ENCODE measurements around the gene ABHD2. TPM values are rescaled to one million over a fixed set of nuclear protein-coding genes. Genes with fewer than 3 reads are reported as not detected.

The ABHD2 gene
- total RNA-seq, 4 donors from 2014 or later = 19.3 to 150 (median 64.5) TPM

DNA sequence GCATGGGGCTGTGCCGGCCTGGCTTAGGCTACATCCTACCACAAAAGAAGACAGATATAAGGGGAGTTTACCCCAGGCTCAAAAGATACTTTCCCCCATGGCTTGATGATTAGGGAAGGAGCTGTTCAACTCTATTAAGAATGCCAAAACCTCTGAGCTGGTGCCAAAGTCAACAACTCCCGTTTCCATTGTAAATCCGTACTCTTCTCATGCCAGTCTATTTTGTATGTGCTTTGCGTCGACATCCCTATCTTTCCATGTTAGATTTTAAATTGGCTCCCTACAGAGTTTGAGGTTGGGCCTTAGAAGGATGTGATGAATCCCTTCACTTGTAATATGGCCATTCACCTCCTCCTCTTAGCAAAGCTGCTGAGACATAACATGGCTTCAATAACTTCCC lies 86.2 kb downstream of the ABHD2 start:
- DNase-seq = no peak

DNA sequence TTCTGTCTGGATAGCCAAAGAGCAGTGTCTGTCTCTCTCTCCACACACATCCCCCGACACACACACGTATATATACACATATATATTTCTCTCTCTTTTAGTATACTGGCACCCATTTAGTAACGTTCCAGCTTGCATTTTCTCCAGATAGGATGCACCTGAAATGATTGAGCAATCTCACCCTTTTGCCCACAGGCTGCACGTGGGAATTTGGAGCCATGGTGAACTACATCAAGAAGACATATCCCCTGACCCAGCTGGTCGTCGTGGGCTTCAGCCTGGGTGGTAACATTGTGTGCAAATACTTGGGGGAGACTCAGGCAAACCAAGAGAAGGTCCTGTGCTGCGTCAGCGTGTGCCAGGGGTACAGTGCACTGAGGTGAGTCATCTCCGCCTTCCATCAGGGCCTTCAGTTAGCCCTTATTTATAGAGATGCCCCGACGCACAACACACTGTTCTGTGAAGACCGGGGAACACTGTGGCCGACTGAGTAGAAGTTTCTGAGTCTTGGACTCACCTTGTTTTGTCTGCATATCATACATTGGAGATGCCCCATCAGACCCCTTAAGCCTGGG lies 87.4 kb downstream of the ABHD2 start:
- Histone ChIP-seq H3K36me3 (peaks cover 0 to 49% of the 10 kb centered on the region in 2 donors), H3K27me3 (no peaks in the 10 kb centered on the region), H3K4me3 (no peak overlapping the region), H3K27ac (peak overlapping the region in 3 of 4 donors; percentile 17 to 23 (median 23)), H3K9me3 (no peaks in the 10 kb centered on the region), H3K4me1 (peaks cover 6 to 9% of the 10 kb centered on the region in 2 donors)
- in situ Hi-C loops (cut with MboI; ENCODE audit: low sequenced_read_pairs in 4 of 4) (loop anchor here (5.0 to 10.0 kb wide), 2 partner anchors 118 to 281 kb away; partner anchors contain the start of gene HAPLN3 (in 1 of the 4)), intact Hi-C loops (cut with DNase I; ENCODE audit: low total_unique reads) (no loop called here)
- peak in 1 of 2 donors; percentile 31 for ATAC-seq
- TF ChIP-seq, protein P1, sequence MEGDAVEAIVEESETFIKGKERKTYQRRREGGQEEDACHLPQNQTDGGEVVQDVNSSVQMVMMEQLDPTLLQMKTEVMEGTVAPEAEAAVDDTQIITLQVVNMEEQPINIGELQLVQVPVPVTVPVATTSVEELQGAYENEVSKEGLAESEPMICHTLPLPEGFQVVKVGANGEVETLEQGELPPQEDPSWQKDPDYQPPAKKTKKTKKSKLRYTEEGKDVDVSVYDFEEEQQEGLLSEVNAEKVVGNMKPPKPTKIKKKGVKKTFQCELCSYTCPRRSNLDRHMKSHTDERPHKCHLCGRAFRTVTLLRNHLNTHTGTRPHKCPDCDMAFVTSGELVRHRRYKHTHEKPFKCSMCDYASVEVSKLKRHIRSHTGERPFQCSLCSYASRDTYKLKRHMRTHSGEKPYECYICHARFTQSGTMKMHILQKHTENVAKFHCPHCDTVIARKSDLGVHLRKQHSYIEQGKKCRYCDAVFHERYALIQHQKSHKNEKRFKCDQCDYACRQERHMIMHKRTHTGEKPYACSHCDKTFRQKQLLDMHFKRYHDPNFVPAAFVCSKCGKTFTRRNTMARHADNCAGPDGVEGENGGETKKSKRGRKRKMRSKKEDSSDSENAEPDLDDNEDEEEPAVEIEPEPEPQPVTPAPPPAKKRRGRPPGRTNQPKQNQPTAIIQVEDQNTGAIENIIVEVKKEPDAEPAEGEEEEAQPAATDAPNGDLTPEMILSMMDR (IDR thresholded peaks at IDR 0.05 in 4 of 5, conservative IDR thresholded peaks at IDR 0.05 in 1 of 5) = no peak
- no peak for TF ChIP-seq POLR2A (IDR thresholded peaks at IDR 0.05)
- DNase-seq = peak in 1 of 2 donors; percentile 33

More for the DNA sequence above, 86.2 kb downstream of the ABHD2 start:
- peaks cover 0 to 38% of the 10 kb centered on the region in 2 donors for H3K36me3 ChIP-seq
- in situ Hi-C loops (cut with MboI; ENCODE audit: low sequenced_read_pairs in 4 of 4) (loop anchor here in 2 of 4 donors (10.0 to 25.0 kb wide), 2 partner anchors 262 to 280 kb away; partner anchors contain the start of genes HAPLN3 (in 1 of the 2) and MFGE8 (in 1 of the 2)), intact Hi-C loops (cut with DNase I; ENCODE audit: low total_unique reads) (loop anchor here (5.0 kb wide), 1 partner anchor 277 kb away; the partner anchor contains the start of gene HAPLN3)
- H3K4me1 ChIP-seq = peaks cover 6 to 9% of the 10 kb centered on the region in 2 donors
- H3K4me3 ChIP-seq = no peak overlapping the region
- H3K27ac ChIP-seq = peak overlapping the region; percentile 16 to 25 (median 22)
- no peaks in the 10 kb centered on the region for H3K27me3 ChIP-seq
- ATAC-seq = no peak
- no peaks in the 10 kb centered on the region for H3K9me3 ChIP-seq
- TF ChIP-seq POLR2A (IDR thresholded peaks at IDR 0.05) = no peak
- TF ChIP-seq, protein P1 (IDR thresholded peaks at IDR 0.05 in 4 of 5, conservative IDR thresholded peaks at IDR 0.05 in 1 of 5) = no peak

DNA sequence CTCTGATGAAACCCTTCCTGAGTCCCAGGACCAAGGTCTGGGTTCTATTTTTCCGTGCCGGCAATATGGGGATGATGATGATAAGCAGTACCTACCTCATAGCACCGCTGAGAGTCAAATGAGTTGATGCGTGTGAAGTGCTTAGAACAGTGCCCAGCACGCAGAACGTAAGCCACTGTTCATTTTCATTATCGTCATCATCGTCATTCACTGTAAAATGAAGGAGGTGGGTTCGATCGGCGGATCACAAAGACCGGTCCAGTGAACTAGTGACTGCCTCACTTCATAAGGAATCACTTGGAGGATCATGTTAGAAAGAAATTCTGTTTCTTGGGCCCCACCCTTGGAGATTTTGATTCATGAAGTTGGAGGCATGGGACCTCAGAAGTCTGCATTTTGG lies 88.9 kb downstream of the ABHD2 start:
- no peak for DNase-seq
- intact Hi-C loops (cut with DNase I; ENCODE audit: low total_unique reads) (loop anchor here (1.0 kb wide), 1 partner anchor 120 kb away; no protein-coding TSS in a partner anchor), in situ Hi-C loops (cut with MboI; ENCODE audit: low sequenced_read_pairs in 4 of 4) (loop anchor here (5.0 to 10.0 kb wide), 2 partner anchors 120 to 282 kb away; partner anchors contain the start of gene HAPLN3 (in 1 of the 4))
- TF ChIP-seq, protein P1 (IDR thresholded peaks at IDR 0.05 in 4 of 5, conservative IDR thresholded peaks at IDR 0.05 in 1 of 5) = no peak
- no peak for TF ChIP-seq POLR2A (IDR thresholded peaks at IDR 0.05)
- peaks cover 6 to 9% of the 10 kb centered on the region in 2 donors for H3K4me1 ChIP-seq
- H3K27ac ChIP-seq = peak overlapping the region in 2 of 4 donors; percentile 25 to 57
- H3K27me3 ChIP-seq = no peaks in the 10 kb centered on the region
- H3K9me3 ChIP-seq = no peaks in the 10 kb centered on the region
- H3K36me3 ChIP-seq = peaks cover 0 to 52% of the 10 kb centered on the region in 2 donors
- ATAC-seq = no peak
- no peak overlapping the region for H3K4me3 ChIP-seq

DNA sequence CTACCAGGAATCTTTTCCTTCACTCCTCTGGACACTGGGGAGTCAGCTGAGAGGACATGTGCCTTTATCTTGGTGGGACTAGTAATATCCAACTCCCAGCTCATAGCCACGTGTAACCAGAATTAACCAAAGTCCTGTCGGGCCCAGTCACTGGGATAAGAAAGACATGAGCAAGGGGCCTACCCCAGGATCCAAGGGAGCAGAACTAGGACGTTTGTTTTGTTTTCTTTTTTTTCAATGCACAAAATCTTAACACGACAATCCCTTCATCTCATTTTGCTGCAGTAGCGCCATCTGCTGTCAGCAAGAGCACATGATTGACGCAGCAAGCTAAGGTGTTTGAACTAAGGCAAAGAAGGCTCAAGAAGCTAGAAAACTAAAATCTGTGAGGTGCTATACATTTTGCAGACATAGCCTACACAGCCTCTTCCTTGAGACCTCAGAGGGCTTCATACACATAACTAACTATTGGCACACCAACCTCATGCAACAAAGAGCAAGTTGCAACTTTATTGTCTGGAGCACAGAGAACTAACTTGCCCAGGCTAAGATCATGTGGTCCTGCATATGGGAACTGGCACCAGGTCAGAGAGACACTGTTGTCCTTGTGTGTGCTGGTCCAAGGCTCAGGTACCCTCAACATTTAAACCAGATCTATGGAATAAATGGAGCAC lies 89.5 kb downstream of the ABHD2 start:
- in situ Hi-C loops (cut with MboI; ENCODE audit: low sequenced_read_pairs in 4 of 4) (loop anchor here (5.0 to 10.0 kb wide), 2 partner anchors 120 to 283 kb away; partner anchors contain the start of gene HAPLN3 (in 1 of the 4)), intact Hi-C loops (cut with DNase I; ENCODE audit: low total_unique reads) (loop anchor here (1.0 kb wide), 1 partner anchor 120 kb away; no protein-coding TSS in a partner anchor)
- H3K27me3 ChIP-seq = no peaks in the 10 kb centered on the region
- TF ChIP-seq, protein P1 (IDR thresholded peaks at IDR 0.05 in 4 of 5, conservative IDR thresholded peaks at IDR 0.05 in 1 of 5) = peak; percentile 70 to 87 (median 83)
- TF ChIP-seq POLR2A (IDR thresholded peaks at IDR 0.05) = no peak
- H3K4me3 ChIP-seq = no peak overlapping the region
- peak overlapping the region in 2 of 4 donors; percentile 25 to 57 for H3K27ac ChIP-seq
- peaks cover 6 to 9% of the 10 kb centered on the region in 2 donors for H3K4me1 ChIP-seq
- ATAC-seq (peak in 1 of 2 donors; percentile 57), DNase-seq (peak in 1 of 2 donors; percentile 53)
- peaks cover 0 to 59% of the 10 kb centered on the region in 2 donors for H3K36me3 ChIP-seq
- no peaks in the 10 kb centered on the region for H3K9me3 ChIP-seq

All from gastrocnemius medialis (tissue), 4 donors.